HL-60 (cell line): ENCODE results near the gene CD99L2.

ENCODE experiments used
- GABPA ChIP-seq: IDR thresholded peaks from 2 replicates; pipeline ENCODE4 v1.6.1; 2012; ENCODE audit warnings: low read depth
- TF ChIP-seq, protein P1 (sequence below): IDR thresholded peaks from one replicate; pipeline ENCODE4 v1.5.1; 2011; ENCODE audit warnings: low read length, control low read depth, inconsistent platforms; ENCODE audit not compliant: insufficient read depth

GRCh38 chrX:150907474-150907873 is 9.0 kb upstream of the CD99L2 start:
- TF ChIP-seq, protein P1, sequence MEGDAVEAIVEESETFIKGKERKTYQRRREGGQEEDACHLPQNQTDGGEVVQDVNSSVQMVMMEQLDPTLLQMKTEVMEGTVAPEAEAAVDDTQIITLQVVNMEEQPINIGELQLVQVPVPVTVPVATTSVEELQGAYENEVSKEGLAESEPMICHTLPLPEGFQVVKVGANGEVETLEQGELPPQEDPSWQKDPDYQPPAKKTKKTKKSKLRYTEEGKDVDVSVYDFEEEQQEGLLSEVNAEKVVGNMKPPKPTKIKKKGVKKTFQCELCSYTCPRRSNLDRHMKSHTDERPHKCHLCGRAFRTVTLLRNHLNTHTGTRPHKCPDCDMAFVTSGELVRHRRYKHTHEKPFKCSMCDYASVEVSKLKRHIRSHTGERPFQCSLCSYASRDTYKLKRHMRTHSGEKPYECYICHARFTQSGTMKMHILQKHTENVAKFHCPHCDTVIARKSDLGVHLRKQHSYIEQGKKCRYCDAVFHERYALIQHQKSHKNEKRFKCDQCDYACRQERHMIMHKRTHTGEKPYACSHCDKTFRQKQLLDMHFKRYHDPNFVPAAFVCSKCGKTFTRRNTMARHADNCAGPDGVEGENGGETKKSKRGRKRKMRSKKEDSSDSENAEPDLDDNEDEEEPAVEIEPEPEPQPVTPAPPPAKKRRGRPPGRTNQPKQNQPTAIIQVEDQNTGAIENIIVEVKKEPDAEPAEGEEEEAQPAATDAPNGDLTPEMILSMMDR = no peak
- no peak for TF ChIP-seq GABPA
